GM12875 (cell line): ENCODE results near the gene NT5M.

Source experiments
- H3K4me3 ChIP-seq: one replicate; pipeline ENCODE4 v1.5.1; 2011; ENCODE audit warnings: low read depth, low read length, control low read depth
- CTCF ChIP-seq: IDR thresholded peaks from 2 replicates; pipeline ENCODE4 v1.5.1; 2011; ENCODE audit warnings: low read depth, mild to moderate bottlenecking, control low read depth, inconsistent platforms, low read length, moderate library complexity, borderline replicate concordance; ENCODE audit not compliant: insufficient read depth

Gene NT5M

DNA sequence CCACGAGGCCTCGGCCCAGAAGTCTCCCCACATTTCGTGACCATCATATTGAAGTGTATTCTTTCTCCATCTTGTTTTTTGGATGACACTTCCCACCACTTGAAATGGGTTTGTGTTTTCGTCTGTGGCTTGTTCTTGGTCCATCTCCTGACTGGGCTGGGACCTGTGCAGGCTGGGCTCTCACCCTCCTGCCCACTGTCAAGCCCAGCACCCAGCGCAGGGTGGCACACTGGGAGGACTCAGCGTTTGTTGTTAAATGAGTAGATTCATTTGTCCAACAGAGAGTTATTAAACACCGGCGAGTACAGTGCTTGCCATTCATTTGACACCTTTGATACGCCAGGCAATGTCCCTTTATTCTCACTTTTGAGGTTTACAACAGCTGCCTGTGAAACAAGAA, 22.6 kb downstream of the NT5M start:
- TF ChIP-seq CTCF = no peak
- H3K4me3 ChIP-seq = no peak overlapping the region

- no peak for TF ChIP-seq CTCF
- H3K4me3 ChIP-seq = no peak overlapping the region
Measured at GRCh38 chr17:17326275-17326875, 23.2 kb downstream of the NT5M start.

GRCh38 chr17:17328251-17328650, 25.1 kb downstream of the NT5M start:
- H3K4me3 ChIP-seq = no peak overlapping the region
- TF ChIP-seq CTCF = no peak

DNA sequence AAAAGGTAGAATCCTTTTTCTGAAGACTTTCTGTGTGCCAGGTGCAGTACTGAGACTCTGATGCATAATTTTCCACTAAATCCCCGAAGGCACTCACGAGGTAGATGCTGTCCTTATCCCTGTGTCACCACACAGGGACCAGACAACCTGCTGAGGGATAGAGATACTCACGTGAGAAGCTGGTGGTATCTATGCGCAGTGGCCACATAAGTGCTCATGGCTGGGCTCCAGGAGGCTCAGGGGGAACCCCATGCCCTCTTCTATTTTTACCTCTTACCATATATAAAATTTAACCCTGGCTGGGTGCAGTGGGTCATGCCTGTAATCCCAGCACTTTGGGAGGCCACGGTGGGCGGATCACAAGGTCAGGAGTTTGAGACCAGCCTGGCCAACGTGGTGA, 38.3 kb downstream of the NT5M start:
- H3K4me3 ChIP-seq = no peak overlapping the region
- no peak for TF ChIP-seq CTCF

DNA sequence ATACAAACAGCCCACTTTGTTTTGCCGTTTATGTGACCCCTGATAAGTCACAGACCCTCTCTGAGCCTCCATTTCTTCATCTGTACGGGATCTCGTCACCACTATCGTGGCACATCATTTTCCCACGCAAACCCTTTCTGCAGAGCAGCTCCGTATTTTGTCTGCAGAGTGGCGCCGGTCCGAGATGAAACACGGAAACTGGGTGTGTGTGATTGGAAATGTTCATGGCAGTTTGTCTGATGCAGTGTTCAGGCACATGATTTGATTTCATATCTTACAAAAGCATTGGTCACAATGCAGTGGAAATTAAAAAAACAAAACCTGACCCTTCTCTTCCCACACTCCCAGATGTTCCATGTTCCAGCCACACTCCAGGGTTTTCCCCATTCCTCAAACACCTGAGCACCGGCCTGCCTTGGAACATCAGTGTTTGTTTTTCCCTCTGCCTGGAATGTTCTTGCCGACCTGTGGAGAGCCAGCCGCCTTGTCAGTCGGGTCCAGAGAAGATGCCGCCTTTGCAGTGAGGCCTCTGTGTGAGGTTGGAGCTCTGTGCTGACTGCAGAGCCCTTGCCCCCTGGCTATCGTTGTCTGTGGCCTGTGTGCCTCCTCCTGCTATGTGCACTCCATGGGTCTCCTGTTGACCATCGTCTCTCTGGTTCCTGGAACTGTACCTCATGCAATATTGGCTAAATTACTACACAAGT, 39.2 kb downstream of the NT5M start:
- no peak for TF ChIP-seq CTCF
- H3K4me3 ChIP-seq = no peak overlapping the region

DNA sequence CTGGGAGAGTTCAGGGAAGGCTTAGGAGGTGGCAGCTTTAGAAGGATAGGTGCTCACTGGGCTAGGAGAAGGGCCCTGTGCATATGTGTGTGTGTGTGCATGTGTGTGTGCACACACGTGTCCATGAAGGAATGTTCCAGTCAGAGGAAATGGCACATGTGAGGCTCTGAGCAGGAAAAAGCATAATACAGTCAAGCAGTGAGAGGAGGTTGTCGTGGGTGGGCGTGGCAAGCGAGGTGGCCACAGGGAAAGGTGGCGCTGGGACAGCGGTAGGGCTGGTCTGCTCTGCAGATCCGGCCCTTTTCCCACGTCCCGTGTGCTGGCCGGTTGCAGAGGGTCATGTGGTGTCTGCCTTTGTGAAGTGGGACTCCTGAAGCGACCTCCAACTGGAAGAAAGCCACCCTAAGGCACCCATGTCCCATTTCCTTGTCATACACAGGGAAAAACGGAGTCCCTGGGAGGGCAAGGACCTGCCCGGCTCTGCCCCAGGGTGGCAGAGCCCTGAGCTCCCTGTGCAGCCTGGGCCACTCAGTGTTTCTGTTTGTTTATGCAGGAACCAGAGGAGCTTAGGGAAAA, 40.1 kb downstream of the NT5M start:
- H3K4me3 ChIP-seq = no peak overlapping the region
- no peak for TF ChIP-seq CTCF
